Gastroesophageal sphincter (tissue), 3 donors: ENCODE measurements around the gene LRRC1.

ENCODE experiments used
- CTCF ChIP-seq, 4 experiments: fragments of 200-600 bp in 2 of 4; fragments of 450-650 bp in 2 of 4; sonication (generic) in 1 of 4; IDR thresholded peaks; one replicate each; pipeline ENCODE4 v1.5.1; 2017 to 2019; ENCODE audit warnings: antibody characterized with exemption in 4 of 4, mild to moderate bottlenecking in 2 of 4, moderate library complexity in 2 of 4
- EP300 ChIP-seq: sonication (generic); formaldehyde crosslinking; IDR thresholded peaks from one replicate; pipeline ENCODE4 v1.6.1; 2017; ENCODE audit warnings: antibody characterized with exemption, mild to moderate bottlenecking
- POLR2A ChIP-seq, 2 donors: fragments of 450-650 bp; IDR thresholded peaks; one replicate each; pipeline ENCODE4 v1.6.1; 2017; ENCODE audit warnings: antibody characterized with exemption in 2 of 2, mild to moderate bottlenecking in 2 of 2, moderate library complexity in 1 of 2
- POLR2AphosphoS5 ChIP-seq: sonication (generic); formaldehyde crosslinking; IDR thresholded peaks from one replicate; pipeline ENCODE4 v1.6.1; 2017; ENCODE audit warnings: antibody characterized with exemption

GRCh38 chr6:53803081-53803860 is 8.5 kb downstream of the LRRC1 start:
- TF ChIP-seq CTCF (IDR thresholded peaks at IDR 0.05), result no peak
- TF ChIP-seq POLR2A (IDR thresholded peaks at IDR 0.05), result no peak
- no peak for TF ChIP-seq POLR2AphosphoS5
- no peak for TF ChIP-seq EP300
